Vagina (tissue), 2 donors: ENCODE data around the gene CUL4A. TPM values are rescaled to one million over a fixed set of nuclear protein-coding genes. Genes with fewer than 3 reads are reported as not detected.

Experiments used
- DNase-seq, 2 donors: peaks; one replicate each; pipeline ENCODE4 v3.0.0-alpha.2; 2017; ENCODE audit errors: extremely low spot score in 2 of 2
- H3K27ac ChIP-seq: fragments of 200-600 bp; sonication (generic); one replicate; pipeline ENCODE4 v1.5.1; 2019
- H3K27me3 ChIP-seq: fragments of 200-600 bp; sonication (generic); one replicate; pipeline ENCODE4 v1.5.1; 2019
- H3K36me3 ChIP-seq, 2 donors: fragments of 200-600 bp; sonication (generic); one replicate each; pipeline ENCODE4 v1.5.1; 2017 to 2019
- H3K4me1 ChIP-seq: fragments of 200-600 bp; sonication (generic); one replicate; pipeline ENCODE4 v1.5.1; 2019
- H3K4me3 ChIP-seq, 2 donors: fragments of 200-600 bp; sonication (generic); 1 replicate in 1 of 2; 2 replicates in 1 of 2; pipeline ENCODE4 v1.5.1; 2016 to 2019
- H3K9me3 ChIP-seq: fragments of 200-600 bp; sonication (generic); one replicate; pipeline ENCODE4 v1.5.1; 2019
- CTCF ChIP-seq, 3 experiments: fragments of 450-650 bp in 2 of 3; fragments of 200-600 bp in 1 of 3; sonication (generic) in 1 of 3; IDR thresholded peaks; one replicate each; pipeline ENCODE4 v1.5.1; 2017 to 2019; ENCODE audit warnings: antibody characterized with exemption in 3 of 3, mild to moderate bottlenecking in 2 of 3, moderate library complexity in 2 of 3
- POLR2A ChIP-seq, 2 donors: fragments of 450-650 bp; IDR thresholded peaks; one replicate each; pipeline ENCODE4 v1.6.1; 2017; ENCODE audit warnings: antibody characterized with exemption in 2 of 2, mild to moderate bottlenecking in 2 of 2, moderate library complexity in 2 of 2
- POLR2AphosphoS5 ChIP-seq, 2 donors: sonication (generic); formaldehyde crosslinking; IDR thresholded peaks; one replicate each; pipeline ENCODE4 v1.9.0; 2017; ENCODE audit warnings: antibody characterized with exemption in 2 of 2, mild to moderate bottlenecking in 2 of 2, low read depth in 1 of 2; ENCODE audit not compliant: insufficient read depth in 1 of 2
- intact Hi-C: fragments of 100-400 bp; cut with DNase I; formaldehyde crosslinking; loops from one replicate; pipeline ENCODE4 v1.15.1; 2023
- total RNA-seq: library from RNA; depleted of rRNA; stranded (reverse); fragments of >200 nt; gene quantifications from one replicate; pipeline ENCODE4 v1.2.3, GENCODE V29; 2016

Gene CUL4A
- total RNA-seq, 1 donor from 2014 or later, result 110 TPM

DNA sequence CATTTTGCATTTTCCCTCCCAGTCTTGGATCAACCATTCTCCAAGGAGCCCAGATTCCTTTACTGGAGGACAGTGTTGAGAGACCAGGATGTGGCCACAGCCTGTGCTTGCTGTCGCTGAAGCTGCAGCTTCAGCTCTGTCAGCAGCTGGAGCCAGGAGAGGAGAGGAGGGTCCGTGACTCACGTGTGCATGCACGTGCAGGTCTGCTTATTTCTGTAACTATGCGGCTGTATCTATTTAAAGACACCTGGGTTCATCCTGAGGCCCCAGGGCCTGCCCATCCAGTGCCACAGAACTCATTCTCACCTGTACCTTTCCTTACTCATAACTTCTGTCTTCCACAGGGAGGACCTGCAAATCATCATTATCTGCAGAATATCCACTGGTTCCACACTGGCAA lies 79.5 kb downstream of the CUL4A start:
- no peak overlapping the region for H3K27ac ChIP-seq
- no peaks in the 10 kb centered on the region for H3K36me3 ChIP-seq
- TF ChIP-seq CTCF (IDR thresholded peaks at IDR 0.05) (no peak), POLR2AphosphoS5 (IDR thresholded peaks at IDR 0.05; ENCODE audit: insufficient read depth in 1 of 2, low read depth in 1 of 2) (no peak), POLR2A (IDR thresholded peaks at IDR 0.05) (no peak)
- H3K4me3 ChIP-seq, result no peak overlapping the region
- H3K9me3 ChIP-seq, result no peaks in the 10 kb centered on the region
- intact Hi-C loops, result no loop called here
- no peak for DNase-seq
- no peaks in the 10 kb centered on the region for H3K27me3 ChIP-seq
- H3K4me1 ChIP-seq, result peaks cover 16% of the 10 kb centered on the region

GRCh38 chr13:113291129-113291528 lies 81.7 kb downstream of the CUL4A start:
- no peak overlapping the region for H3K4me3 ChIP-seq
- H3K27ac ChIP-seq, result no peak overlapping the region
- peaks cover 16% of the 10 kb centered on the region for H3K4me1 ChIP-seq
- H3K36me3 ChIP-seq, result no peaks in the 10 kb centered on the region
- no peaks in the 10 kb centered on the region for H3K27me3 ChIP-seq
- intact Hi-C loops, result loop anchor here (10.0 kb wide), 1 partner anchor 86 kb away; the partner anchor contains the start of genes CUL4A and PCID2
- TF ChIP-seq CTCF (IDR thresholded peaks at IDR 0.05) (no peak), POLR2AphosphoS5 (IDR thresholded peaks at IDR 0.05; ENCODE audit: insufficient read depth in 1 of 2, low read depth in 1 of 2) (no peak), POLR2A (IDR thresholded peaks at IDR 0.05) (no peak)
- H3K9me3 ChIP-seq, result no peaks in the 10 kb centered on the region
- no peak for DNase-seq

DNA sequence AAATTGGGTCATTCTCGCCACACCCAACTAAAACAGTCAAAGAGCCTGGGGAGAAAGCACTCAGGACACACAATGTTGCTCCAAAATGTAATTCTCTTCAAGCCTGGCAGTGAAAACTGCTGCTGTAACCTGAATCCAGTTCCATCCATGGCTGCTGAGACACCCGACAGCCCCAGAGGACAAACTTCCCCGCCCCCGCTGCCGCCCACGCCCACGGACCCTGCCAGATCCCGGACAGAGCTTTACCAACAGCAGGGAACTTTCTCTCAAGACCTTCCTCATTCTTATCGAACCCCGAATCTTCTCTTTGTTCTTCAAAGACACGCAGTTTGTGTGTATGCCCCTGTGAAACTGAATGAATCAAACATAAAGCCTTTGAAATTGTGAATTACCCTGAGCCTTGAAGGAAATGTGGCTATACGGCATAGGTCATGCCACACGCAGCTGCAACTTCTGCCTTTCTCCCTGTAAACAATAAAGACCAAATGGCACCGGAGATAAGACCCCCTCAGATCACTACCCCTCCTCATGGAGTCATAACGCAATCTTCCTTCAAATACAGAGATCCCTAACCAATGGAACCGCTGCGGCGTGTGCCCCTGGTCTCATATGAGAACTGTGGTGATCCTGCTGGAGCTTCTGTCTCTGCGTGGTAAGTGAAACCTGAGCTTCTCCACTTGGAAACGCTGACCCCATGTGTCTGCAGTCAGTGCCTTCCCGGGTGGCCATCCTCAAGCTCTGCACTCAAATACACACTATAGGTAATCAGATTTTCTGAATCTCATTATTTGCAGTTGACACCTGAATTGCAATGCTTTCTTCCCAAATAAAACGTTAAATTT lies 82.8 kb downstream of the CUL4A start:
- H3K27ac ChIP-seq, result peak overlapping the region; percentile 57
- H3K9me3 ChIP-seq, result no peaks in the 10 kb centered on the region
- H3K27me3 ChIP-seq, result no peaks in the 10 kb centered on the region
- H3K4me3 ChIP-seq, result peak overlapping the region; percentile 34 to 39
- TF ChIP-seq POLR2A (IDR thresholded peaks at IDR 0.05), result no peak
- H3K36me3 ChIP-seq, result no peaks in the 10 kb centered on the region
- H3K4me1 ChIP-seq, result peaks cover 16% of the 10 kb centered on the region
- intact Hi-C loops, result loop anchor here (10.0 kb wide), 1 partner anchor 87 kb away; the partner anchor contains the start of genes CUL4A and PCID2
- DNase-seq, result no peak

- H3K4me3 ChIP-seq, result no peak overlapping the region
- intact Hi-C loops, result loop anchor here (10.0 kb wide), 1 partner anchor 89 kb away; the partner anchor contains the start of genes CUL4A and PCID2
- H3K36me3 ChIP-seq, result no peaks in the 10 kb centered on the region
- TF ChIP-seq POLR2A (IDR thresholded peaks at IDR 0.05) (no peak), CTCF (IDR thresholded peaks at IDR 0.05) (no peak), POLR2AphosphoS5 (IDR thresholded peaks at IDR 0.05; ENCODE audit: insufficient read depth in 1 of 2, low read depth in 1 of 2) (no peak)
- no peak for DNase-seq
- no peaks in the 10 kb centered on the region for H3K9me3 ChIP-seq
- H3K27ac ChIP-seq, result no peak overlapping the region
- H3K4me1 ChIP-seq, result peaks cover 26% of the 10 kb centered on the region
- H3K27me3 ChIP-seq, result no peaks in the 10 kb centered on the region
Observed at GRCh38 chr13:113293686-113294085, 84.3 kb downstream of the CUL4A start.

- Histone ChIP-seq H3K9me3 (no peaks in the 10 kb centered on the region), H3K27ac (no peak overlapping the region), H3K4me1 (peaks cover 42% of the 10 kb centered on the region), H3K36me3 (no peaks in the 10 kb centered on the region), H3K4me3 (no peak overlapping the region), H3K27me3 (no peaks in the 10 kb centered on the region)
- intact Hi-C loops, result loop anchor here (5.0 to 10.0 kb wide), 2 partner anchors 72 to 91 kb away; partner anchors contain the start of genes CUL4A and PCID2
- no peak for DNase-seq
- TF ChIP-seq CTCF (IDR thresholded peaks at IDR 0.05) (no peak), POLR2A (IDR thresholded peaks at IDR 0.05) (no peak), POLR2AphosphoS5 (IDR thresholded peaks at IDR 0.05; ENCODE audit: insufficient read depth in 1 of 2, low read depth in 1 of 2) (no peak)
Observed at GRCh38 chr13:113295776-113296175, 86.4 kb downstream of the CUL4A start.
